Stimulated activated CD4-positive, alpha-beta T cell treated with anti-CD3 and anti-CD28 coated beads, Interleukin-1b, Interleukin-23, amount 100 ng/mL, for 4 hours (primary cell): ENCODE measurements around the gene OGFOD1.

ENCODE experiments used
- DNase-seq, 2 donors: peaks; one replicate each; pipeline ENCODE4 v3.0.0-alpha.2; 2020; ENCODE audit warnings: low read depth in 2 of 2

OGFOD1 gene

DNA sequence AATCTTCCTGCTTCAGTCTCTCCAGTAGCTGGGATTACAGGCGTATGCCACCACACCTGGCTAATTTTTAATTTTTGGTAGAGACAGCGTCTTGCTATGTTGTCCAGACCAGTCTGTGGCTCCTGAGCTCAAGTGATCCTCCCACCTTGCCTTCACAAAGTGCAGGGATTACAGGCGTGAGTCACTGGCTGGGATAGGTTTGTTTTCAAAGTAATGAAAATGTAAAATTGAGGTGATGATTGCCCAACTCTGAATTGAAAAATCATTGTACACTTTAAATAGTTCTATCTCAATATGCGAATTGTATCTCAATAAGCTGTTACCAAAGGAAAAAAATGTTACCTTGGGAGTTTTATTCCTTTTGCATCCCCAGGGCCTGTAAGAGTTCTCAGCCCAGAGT lies 24.8 kb upstream of the OGFOD1 start:
- DNase-seq: no peak

DNA sequence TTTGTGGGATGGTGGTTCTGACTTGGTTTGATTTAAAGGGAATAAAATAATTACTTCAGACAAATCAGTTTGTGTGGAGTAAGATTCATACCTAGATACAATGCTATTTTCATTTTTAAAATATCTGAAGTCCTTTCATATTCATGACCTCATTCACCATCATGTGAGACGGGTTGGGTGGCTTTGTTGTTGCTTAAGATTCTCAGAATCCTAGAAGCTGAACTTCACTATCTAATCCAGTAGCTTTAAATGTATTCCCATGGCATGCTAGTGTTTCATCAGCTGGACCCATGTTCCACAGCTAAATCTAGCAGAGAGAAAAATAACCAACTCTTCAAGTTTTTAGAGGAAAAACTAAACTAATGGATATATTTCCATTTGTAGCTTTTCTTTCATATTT lies 23.3 kb upstream of the OGFOD1 start:
- no peak for DNase-seq

DNA sequence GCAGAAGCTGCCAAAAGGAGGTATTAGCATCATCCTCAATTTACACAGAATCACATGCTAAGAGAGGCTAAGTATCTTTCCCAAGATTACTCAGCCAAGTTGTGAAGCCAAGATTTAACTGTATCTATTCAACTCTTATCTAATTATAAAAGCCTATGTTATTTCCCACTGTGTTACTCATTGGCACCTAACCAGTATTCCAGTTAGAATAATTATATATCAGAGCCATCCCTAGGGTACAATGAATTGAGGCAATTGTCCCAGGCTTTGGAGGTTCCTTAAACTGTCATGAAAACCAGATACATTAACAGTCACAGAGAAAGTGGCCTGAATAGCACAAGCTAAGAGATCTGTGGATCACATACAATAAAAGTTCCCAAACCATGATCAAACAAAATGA lies 15.1 kb upstream of the OGFOD1 start:
- no peak for DNase-seq

DNA sequence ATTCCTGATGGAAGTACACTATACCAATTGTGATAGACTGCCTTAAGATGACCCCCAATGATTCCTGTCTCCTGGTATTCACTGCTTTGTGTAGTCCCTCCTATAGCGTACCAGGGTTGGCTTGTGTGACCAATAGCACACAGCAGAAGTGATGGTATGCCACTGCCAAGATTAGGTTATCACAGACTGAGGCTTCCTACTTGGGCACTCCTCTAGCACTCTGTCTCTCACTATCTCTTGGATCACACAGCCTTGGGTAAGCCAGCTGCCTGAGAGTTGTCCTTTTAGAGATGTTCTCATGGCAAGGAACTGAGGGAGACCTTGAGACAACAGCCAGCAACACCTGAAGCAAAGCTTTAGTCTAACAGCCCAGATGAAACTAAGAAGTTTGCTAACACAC lies 13.3 kb upstream of the OGFOD1 start:
- no peak for DNase-seq

DNA sequence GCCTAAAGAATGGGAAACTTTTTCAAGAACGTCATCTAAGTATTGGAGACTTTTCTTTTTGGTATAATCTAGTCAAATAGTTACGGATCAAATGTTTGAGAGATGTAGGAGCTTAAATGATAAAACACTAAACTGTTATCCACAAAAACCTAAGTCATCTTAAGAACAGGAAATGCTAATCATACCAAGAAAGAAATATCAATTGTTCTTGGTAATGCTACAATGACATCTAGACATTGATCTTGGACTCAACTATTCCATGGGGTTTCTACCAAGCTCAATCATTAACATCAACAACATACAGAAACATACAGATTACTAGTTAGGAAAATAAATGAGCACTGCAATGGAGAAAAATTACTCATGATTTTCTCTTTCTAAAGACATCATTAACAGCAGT lies 4.1 kb upstream of the OGFOD1 start:
- no peak for DNase-seq

DNA sequence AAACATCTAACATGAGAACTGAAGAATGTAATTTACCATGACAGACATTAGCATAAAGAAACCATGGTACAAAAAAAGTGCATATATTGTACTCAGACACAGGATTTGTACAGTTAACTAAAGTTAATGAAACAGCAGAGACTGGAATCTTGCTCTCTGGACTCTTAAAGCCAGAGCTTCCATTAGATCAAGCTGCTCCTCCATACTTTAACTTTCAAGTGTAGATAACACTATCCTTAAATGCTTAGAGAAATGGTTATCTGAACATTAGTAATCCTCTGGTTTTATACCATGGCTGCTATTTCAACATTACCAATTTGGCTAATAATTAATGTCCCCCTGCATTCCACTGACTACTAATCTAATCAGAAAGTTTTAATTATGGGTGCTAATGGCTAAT lies 3.3 kb upstream of the OGFOD1 start:
- DNase-seq: no peak

DNA sequence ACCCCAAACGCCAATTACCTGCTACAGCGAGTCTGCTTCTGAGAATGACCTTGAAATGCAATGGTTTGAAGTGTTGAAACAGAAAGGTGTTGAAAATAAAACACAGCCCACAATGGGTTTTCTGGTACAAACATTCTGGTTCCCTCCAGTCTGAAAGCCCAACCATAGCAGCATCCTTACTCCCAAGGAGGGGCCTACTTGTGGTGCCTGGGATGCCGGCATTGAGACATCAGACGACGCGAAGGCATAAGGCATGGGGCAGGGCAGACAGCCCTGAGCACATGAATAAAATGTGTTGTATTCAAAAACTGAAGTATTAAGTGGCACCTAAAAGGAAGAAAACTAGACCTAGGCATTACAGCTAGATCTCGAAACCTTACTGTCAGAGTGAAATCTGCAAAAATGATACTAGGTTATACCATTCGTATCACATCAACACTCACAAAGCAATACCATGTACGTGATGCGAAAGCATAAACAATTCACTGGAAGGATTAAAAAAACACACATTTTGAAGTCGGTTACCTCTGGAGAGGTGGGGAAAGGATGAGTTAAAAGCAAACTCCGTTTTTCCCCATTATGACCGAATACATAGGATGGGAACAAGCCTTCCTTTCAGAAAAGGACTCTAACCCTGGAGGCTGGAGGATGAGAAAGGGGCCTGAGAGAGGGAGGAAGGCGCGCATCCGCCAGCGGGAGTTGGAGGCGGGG lies 924 bp upstream of the OGFOD1 start:
- DNase-seq: no peak

DNA sequence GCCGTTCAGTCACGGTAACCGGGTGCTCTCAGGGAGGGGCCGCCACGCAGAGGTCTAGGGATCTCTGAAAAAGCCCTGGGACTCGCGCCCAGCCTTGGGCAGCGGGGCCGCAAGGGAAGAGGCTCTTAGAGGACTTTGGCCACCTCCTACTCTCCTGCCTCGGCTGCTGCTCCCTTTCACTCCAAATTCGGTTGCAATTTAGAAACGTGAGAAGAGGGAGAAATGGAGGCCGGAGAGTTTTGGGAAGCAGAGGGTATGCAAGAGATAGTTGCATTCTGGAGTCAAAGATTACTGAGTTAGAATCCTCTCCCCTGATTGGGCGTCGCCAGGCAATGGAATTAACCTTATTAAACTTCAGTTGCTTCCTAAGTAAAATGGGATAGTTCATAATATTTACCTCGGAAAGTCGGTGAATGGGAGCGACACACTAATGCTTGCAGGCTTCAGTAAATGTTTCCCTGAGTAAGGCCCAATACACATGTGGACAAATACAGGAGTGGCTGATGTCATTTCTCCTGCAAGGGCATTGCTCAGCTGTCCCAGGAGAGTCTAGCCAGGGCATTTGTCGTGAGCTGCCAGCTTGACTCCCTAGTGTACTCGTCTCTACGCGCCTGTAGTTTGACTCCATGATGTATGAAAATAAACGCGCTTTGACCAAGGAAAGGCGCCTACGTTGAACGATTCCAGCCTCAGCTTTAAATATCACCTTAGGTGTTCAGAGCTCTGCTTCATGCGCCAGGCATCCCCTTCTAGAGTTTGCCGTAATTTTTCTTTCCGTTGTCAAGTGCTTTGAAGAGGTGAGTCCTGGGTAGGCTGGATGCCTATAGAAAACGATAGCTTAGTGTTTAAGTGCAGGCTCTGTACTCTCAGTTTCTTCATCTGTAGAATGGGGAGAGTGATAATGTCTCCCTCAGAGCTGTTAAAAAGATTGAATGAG lies 667 bp downstream of the OGFOD1 start:
- no peak for DNase-seq

DNA sequence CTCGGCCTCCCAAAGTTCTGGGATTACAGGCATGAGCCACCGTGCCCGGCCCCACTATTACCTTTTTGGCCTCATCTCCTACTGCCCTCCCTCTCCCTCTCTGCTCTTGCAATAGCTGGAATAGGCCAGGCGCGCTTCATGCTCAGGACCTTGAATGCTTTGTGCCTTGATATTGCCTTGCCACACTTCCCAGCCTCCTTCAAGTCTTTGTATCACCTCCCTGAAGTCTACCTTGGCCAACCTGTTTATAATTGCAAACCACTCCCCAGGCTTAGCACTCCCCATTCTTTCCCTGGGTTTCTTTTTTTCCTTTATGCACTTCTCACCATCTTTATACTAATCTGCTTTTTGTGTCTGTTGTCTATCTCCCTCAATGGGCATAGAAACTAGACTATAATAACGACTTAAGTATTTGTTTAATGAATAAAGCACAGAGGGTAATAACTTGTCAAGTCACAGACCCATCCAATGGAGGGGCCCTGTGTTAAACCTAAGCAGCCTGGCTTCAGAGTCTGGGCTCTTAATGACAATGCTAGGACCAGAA lies 6.6 kb downstream of the OGFOD1 start:
- no peak for DNase-seq

DNA sequence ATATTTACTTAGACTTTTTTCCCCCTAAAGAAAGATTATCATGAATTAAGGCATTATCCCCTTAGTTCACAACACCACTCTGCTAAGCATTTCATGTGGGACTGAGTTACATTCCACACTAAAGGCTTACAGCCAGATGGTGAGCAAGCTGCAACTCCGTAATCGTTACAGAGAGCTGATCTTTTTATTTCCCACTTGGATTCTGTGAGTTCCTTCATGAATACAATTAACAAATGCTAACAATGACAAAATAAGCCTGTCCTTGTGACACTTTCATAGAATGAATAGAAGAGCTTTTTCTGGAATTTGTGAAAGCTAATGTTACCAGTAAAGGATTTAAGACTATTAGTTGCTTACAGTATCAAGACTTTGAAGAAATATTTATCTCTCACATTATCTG lies 8.7 kb downstream of the OGFOD1 start:
- no peak for DNase-seq

DNA sequence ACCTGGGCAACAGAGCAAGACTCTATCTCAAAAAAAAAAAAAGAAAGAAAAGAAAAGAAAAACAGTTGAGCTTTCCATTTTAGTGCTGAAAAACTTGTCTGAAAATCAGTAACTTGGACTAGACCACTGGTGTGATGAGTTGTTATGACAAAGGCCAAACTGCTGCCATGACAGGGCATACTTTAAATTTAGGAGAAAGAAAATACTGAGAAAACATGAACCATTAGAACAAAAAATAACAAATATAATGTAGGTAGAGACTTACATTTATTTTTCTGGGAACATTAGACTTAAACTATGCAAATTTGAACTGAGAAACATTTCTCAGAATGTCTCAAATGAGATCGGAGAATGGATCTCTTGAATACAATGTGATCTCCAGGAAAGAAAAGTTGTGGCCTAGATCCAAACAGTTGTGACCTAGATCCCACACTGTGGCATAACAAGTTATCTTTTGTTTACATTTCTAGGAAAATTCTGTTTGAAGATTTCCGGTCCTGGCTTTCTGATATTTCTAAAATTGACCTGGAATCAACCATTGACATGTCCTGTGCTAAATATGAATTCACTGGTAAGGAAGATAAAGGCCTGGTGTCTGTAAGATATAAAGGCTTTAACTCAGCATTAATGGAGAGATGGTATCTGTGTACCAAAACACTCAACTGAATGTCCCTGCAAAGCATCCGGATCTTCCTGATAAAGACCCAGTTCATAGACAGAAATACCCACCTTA lies 10.9 kb downstream of the OGFOD1 start:
- DNase-seq: no peak

DNA sequence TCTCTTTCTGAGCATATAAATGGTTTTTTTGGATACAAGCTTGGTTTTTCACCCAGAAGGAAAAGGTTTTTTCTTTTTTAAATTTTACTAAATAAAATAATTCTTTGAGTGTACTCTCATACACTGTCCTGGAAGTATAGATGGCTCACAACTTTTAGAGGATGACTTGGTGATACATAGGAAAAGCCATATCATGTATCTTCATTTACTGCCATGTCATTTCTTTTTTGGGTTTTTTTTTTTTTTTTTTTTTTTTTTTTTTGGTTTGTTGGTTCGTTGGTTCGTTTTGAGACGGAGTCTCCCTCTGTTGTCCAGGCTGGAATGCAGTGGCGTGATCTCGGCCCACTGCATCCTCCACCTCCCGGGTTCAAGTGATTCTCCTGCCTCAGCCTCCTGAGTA lies 11.8 kb downstream of the OGFOD1 start:
- DNase-seq: no peak

DNA sequence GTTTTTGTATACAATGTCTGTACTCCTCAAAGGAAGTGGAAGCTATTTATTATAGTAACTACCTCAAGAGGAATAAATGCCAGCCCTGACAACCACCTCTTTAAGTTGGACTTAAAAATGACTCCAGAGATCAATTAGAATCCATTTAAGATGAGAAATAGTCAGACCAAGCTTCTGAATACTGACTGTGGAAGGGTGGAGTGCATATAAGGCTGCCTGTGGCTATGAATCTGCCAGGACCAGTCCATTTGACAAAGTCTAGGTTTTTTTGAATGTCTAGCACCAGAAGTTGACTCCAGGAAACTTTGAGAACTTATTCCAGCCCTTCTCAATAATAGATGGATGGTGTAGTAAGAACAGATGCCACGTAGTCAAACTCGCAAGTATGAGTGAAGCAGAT lies 15.0 kb downstream of the OGFOD1 start:
- DNase-seq: no peak

DNA sequence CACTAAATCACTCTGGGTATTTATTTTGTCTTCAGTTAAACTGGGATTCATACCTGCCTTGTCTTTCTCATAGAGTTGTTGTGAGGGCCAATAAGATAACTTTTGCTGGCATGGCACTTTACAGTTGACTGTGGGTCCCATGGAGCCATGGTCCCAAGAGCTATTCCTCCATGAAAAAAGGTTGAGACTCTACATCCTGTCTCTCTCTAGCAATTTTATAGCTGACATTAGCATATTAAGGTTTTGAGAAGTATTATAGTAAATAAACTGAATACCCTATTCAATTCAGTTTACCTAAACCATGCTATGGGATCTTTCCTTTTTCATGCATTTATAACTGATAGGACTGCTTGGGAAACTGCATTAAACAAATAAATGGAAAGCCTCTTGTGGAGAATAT lies 17.4 kb downstream of the OGFOD1 start:
- DNase-seq: no peak

DNA sequence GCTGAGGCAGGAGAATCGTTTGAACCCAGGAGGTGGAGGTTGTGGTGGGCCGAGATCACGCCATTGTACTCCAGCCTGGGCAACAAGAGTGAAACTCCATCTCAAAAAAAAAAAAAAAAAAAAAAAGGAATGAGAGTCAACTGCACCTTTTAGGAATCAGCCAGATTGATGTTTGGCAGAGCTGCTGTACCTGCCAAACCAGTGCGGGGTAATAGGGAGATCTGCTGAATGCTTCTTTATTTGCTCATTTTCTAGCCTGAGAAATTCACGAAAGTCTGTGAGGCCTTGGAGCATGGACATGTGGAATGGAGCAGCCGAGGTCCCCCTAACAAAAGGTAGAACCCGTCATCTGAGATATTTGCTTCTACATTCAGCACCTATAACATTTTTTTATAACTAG lies 18.4 kb downstream of the OGFOD1 start:
- no peak for DNase-seq

DNA sequence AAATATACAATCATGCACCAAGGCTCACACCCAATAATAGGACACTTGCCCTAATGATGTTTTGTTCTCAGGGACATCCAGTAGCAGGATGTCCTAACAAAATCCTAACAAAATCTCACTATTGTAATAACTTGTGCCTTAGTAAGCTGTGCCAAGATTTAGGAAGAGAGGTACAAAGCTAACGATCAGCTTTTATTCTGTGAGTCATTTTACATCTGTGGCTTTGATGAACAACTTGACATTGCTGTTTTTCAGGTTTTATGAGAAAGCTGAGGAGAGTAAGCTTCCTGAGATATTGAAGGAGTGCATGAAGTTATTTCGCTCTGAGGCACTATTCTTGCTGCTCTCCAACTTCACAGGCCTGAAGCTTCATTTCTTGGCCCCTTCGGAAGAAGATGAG lies 18.9 kb downstream of the OGFOD1 start:
- no peak for DNase-seq

DNA sequence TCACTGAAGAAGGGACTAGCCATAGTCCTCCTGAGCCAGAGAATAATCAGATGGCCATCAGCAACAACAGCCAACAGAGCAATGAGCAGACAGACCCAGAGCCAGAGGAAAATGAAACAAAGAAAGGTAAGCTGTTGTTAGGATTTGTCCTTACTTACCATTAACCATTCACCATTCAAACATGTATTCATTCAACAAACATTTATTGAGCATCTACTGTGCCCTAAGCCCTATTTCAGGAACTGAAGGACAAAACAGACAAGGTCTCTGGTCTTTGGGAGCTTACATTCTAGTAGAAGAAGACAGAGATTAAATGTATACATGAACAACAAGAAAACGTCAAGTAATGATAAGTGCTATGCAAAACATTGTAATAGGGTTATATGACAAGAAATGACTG lies 19.3 kb downstream of the OGFOD1 start:
- DNase-seq: no peak

DNA sequence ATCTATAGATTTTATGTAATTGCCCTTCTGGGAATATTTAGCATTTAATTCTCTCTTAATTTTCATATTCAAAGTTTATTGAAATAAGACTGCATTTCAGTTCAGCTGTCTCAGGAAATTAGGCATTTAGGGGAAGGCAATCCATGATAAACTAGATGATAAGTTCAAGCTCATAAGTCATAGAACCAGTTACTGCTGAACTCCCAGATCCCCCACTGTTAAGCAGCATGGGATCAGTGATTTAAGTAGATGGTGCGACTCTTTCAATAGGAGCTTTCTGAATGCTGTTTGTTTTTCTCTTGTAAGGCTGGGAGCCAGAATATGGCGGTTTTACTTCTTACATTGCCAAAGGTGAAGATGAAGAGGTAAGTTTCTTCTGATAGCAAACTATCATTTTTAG lies 23.8 kb downstream of the OGFOD1 start:
- DNase-seq: no peak

DNA sequence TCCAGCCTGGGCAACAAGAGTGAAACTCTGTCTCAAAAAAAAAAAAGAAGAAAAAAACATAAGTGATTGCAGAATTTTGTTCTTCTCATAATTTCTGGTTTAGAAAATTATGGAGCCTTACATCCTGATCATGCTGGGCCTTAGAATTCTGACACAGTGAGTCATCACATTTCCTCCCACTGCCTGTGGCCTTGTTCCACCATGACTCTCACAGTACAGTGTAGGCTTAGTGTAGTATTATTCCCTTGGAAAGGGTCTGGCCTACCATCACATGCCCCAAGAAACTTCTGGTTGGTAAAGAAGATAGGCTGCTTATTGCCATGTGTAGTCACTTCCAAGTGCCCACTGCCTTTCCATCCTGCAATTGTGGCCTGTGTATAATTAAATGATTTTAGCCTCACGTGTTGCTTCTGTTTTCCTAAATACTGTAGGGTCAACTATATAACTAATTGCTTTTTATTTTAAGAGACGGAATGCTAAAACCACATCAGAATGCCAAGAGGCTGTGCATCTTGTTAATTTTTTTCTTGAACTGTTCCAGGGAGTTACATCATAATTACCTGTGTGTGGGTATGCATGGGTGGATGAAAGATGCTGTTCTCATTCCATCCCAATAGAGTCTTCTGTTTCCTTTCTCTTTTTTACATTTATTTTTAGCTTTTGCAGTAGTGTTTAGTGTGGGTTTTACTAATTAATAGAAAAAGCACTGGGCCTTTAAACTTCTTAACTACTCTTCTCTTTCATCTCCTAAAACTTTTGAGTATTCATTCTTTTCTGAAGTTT lies 25.9 kb downstream of the OGFOD1 start:
- DNase-seq: peak in 1 of 2 donors; percentile 6

DNA sequence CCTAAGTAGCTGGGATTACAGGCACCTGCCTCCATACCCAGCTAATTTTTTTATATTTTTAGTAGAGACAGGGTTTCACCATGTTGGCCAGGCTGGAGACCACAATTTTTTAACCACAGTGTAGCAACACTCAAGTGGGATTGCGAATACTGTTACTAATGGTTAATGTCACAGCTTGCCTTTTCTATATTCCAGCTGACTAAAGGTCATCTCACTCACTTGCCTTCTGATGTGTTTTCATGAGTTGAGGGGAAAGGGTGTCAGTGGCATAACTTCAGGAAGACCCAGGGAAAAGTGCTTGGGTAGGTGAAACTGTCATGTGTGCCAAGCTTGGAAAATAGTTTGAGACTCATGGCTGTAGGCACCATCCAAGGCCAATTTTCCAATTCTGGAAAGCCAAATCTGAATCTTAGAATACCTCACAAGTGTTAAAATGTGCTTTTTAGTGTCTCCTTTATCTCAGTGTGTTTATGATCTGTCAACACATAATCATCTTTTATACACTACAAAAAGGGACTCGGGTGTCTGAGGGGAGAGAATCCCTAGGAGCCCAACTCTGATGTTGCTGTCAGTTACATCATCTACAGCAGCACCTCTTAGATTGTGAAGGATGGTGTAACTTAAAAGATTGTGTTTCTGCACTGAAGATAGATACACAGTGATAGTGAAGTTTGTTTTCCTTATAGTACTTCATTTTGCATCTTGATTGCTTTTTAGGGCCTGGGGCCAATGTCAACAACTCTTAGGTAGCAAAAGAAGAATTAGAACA lies 27.1 kb downstream of the OGFOD1 start:
- DNase-seq: no peak

DNA sequence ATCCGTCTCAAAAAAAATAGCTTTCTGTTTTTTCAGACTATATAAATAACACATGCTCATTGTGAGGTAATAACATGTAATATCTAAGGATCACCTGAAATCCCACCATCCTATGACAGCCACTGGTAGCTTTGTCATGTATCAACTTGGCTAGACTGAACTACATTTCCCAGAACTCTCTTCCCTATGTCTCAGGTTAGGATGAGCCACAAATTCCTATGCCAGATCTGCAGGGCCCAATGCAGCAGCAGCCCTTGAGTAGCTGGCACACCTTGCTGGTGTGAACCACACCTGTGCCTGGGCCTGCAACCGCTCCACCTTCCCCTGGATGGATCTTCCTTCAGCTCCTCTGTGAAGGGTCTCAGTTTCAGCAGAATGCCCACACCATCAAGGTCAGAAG lies 28.1 kb downstream of the OGFOD1 start:
- no peak for DNase-seq
